Superior temporal gyrus (tissue), 1 donor: ENCODE results near the gene CALR3.
"Not testable (repeated sequence)": the region's sequence is repeated elsewhere in the genome, so short reads cannot be mapped to it uniquely, and the experiment has no call there.

ENCODE experiments used
- DNase-seq: peaks from one replicate; pipeline ENCODE4 v3.0.0-alpha.2; 2016; ENCODE audit errors: extremely low spot score

Gene CALR3

GRCh38 chr19:16457954-16458331 is 38.0 kb downstream of the CALR3 start:
- no peak for DNase-seq

GRCh38 chr19:16457195-16457953 is 38.6 kb downstream of the CALR3 start:
- no peak for DNase-seq

- no peak for DNase-seq
These were observed 39.2 kb downstream of the CALR3 start for GRCh38 chr19:16456652-16457194.

GRCh38 chr19:16455489-16455888 is 40.5 kb downstream of the CALR3 start:
- DNase-seq, result no peak

GRCh38 chr19:16454351-16454918 is 41.5 kb downstream of the CALR3 start:
- no peak for DNase-seq

- no peak for DNase-seq
These were observed 43.6 kb downstream of the CALR3 start for GRCh38 chr19:16452325-16452724.

GRCh38 chr19:16449330-16449961 is 46.5 kb downstream of the CALR3 start:
- no peak for DNase-seq

GRCh38 chr19:16448872-16449271 is 47.1 kb downstream of the CALR3 start:
- DNase-seq, result not testable (repeated sequence)

- DNase-seq, result no peak
These were observed 49.1 kb downstream of the CALR3 start for GRCh38 chr19:16446724-16447368.

- no peak for DNase-seq
These were observed 49.8 kb downstream of the CALR3 start for GRCh38 chr19:16446108-16446723.

- DNase-seq, result no peak
These were observed 50.5 kb downstream of the CALR3 start for GRCh38 chr19:16445238-16446107.

GRCh38 chr19:16444269-16444600 is 51.7 kb downstream of the CALR3 start:
- DNase-seq, result no peak

GRCh38 chr19:16442386-16443276 is 53.3 kb downstream of the CALR3 start:
- DNase-seq, result no peak

- no peak for DNase-seq
These were observed 54.3 kb downstream of the CALR3 start for GRCh38 chr19:16441661-16442162.

GRCh38 chr19:16436780-16437332 is 59.1 kb downstream of the CALR3 start:
- no peak for DNase-seq

- peak; percentile 52 for DNase-seq
These were observed 59.8 kb downstream of the CALR3 start for GRCh38 chr19:16435999-16436650.

GRCh38 chr19:16435238-16435917 is 60.6 kb downstream of the CALR3 start:
- DNase-seq, result peak; percentile 63

GRCh38 chr19:16433986-16434385 is 62.0 kb downstream of the CALR3 start:
- no peak for DNase-seq
